IMR-90 (cell line): ENCODE measurements around the gene SLC4A9. TPM values are rescaled to one million over a fixed set of nuclear protein-coding genes. Genes with fewer than 3 reads are reported as not detected.

ENCODE experiments used
- ATAC-seq: fragments of 200-7000 bp; cut with Tn5 transposase; 2 replicates; pipeline ENCODE4 v1.9.1; 2020; ENCODE audit warnings: low read depth, mild to moderate bottlenecking, moderate library complexity
- BruUV-seq: library from RNA; stranded (reverse); fragments of 400-500 nt; replicated peaks from 2 replicates; lab custom pipeline; 2021; lab: Mats Ljungman, UMichigan
- CTCF ChIA-PET: fragments of 300-600 bp; formaldehyde crosslinking; extraction: SDS; loops from one replicate; lab custom pipeline; 2021; ENCODE audit warnings: antibody characterized with exemption; lab: Yijun Ruan, JAX
- POLR2A ChIA-PET: fragments of 300-600 bp; sonication (Branson Sonifier 250); formaldehyde crosslinking; loops from one replicate; lab custom pipeline; 2022; ENCODE audit warnings: antibody characterized with exemption; ENCODE audit not compliant: unreplicated experiment; lab: Charles Lee
- DNase-seq: peaks from one replicate; pipeline ENCODE4 v3.0.0; 2013
- H2AFZ ChIP-seq: replicated peaks from 2 replicates; pipeline ENCODE3; 2013; ENCODE audit warnings: low read length, mild to moderate bottlenecking; ENCODE audit not compliant: poor library complexity
- H2AK5ac ChIP-seq: 2 replicates; pipeline ENCODE4 v1.6.1; 2013; ENCODE audit warnings: low read depth, low read length, inconsistent platforms
- H2AK9ac ChIP-seq: replicated peaks from 2 replicates; pipeline ENCODE3; 2013; ENCODE audit warnings: mild to moderate bottlenecking, low read depth, low read length, moderate library complexity; ENCODE audit not compliant: poor library complexity
- H2BK120ac ChIP-seq: 2 replicates; pipeline ENCODE4 v1.6.1; 2013; ENCODE audit warnings: low read depth, low read length, inconsistent platforms
- H2BK15ac ChIP-seq: 3 replicates; pipeline ENCODE4 v1.6.1; 2013; ENCODE audit warnings: low read depth, low read length, inconsistent platforms
- H2BK20ac ChIP-seq: 2 replicates; pipeline ENCODE4 v1.6.1; 2013; ENCODE audit warnings: low read depth, mild to moderate bottlenecking, inconsistent platforms, low read length, moderate library complexity
- H2BK5ac ChIP-seq: 2 replicates; pipeline ENCODE4 v1.6.1; 2013; ENCODE audit warnings: mild to moderate bottlenecking, low read depth, low read length, inconsistent platforms; ENCODE audit not compliant: poor library complexity, severe bottlenecking
- H3K14ac ChIP-seq: replicated peaks from 2 replicates; pipeline ENCODE4 v1.6.1; 2013; ENCODE audit warnings: low read depth, low read length, inconsistent platforms
- H3K18ac ChIP-seq: 2 replicates; pipeline ENCODE4 v1.6.1; 2013; ENCODE audit warnings: low read depth, low read length, control low read depth
- H3K23ac ChIP-seq: 2 replicates; pipeline ENCODE4 v1.6.1; 2013; ENCODE audit warnings: low read depth, low read length, inconsistent platforms
- H3K27ac ChIP-seq: 2 replicates; pipeline ENCODE4 v1.5.1; 2013; ENCODE audit warnings: mild to moderate bottlenecking, control low read depth, low read length; ENCODE audit not compliant: insufficient read depth
- H3K27me3 ChIP-seq: 2 replicates; pipeline ENCODE4 v1.6.1; 2013; ENCODE audit warnings: low read length; ENCODE audit not compliant: control insufficient read depth, insufficient read depth
- H3K36me3 ChIP-seq: 2 replicates; pipeline ENCODE4 v1.6.1; 2013; ENCODE audit warnings: low read length, mixed read lengths; ENCODE audit not compliant: control insufficient read depth, insufficient read depth
- H3K4ac ChIP-seq: 2 replicates; pipeline ENCODE4 v1.6.1; 2013; ENCODE audit warnings: low read depth, low read length, inconsistent platforms
- H3K4me1 ChIP-seq: 2 replicates; pipeline ENCODE4 v1.6.1; 2013; ENCODE audit warnings: low read length, mixed read lengths; ENCODE audit not compliant: control insufficient read depth, insufficient read depth
- H3K4me2 ChIP-seq: 2 replicates; pipeline ENCODE4 v1.6.1; 2013; ENCODE audit warnings: low read depth, mild to moderate bottlenecking, control low read depth, low read length, moderate library complexity
- H3K4me3 ChIP-seq: 2 replicates; pipeline ENCODE4 v1.5.1; 2013; ENCODE audit warnings: low read depth, mild to moderate bottlenecking, control low read depth, low read length, moderate library complexity; ENCODE audit not compliant: insufficient read depth
- H3K56ac ChIP-seq: 2 replicates; pipeline ENCODE4 v1.6.1; 2013; ENCODE audit warnings: low read length, inconsistent platforms; ENCODE audit not compliant: insufficient read depth; ENCODE audit errors: extremely low read depth
- H3K79me1 ChIP-seq, 2 experiments: 2 replicates each; pipeline ENCODE4 v1.6.1; 2013; ENCODE audit warnings: low read length in 2 of 2, inconsistent platforms in 1 of 2, low read depth in 1 of 2
- H3K9ac ChIP-seq: 2 replicates; pipeline ENCODE4 v1.6.1; 2013; ENCODE audit warnings: low read depth, low read length, control low read depth
- H3K9me1 ChIP-seq: 2 replicates; pipeline ENCODE4 v1.6.1; 2013; ENCODE audit warnings: low read length, inconsistent platforms; ENCODE audit not compliant: insufficient read depth
- H3K9me3 ChIP-seq: 2 replicates; pipeline ENCODE4 v1.6.1; 2013; ENCODE audit warnings: low read length; ENCODE audit not compliant: control insufficient read depth, insufficient read depth
- H4K20me1 ChIP-seq: 2 replicates; pipeline ENCODE4 v1.6.1; 2013; ENCODE audit warnings: low read length, inconsistent platforms; ENCODE audit not compliant: insufficient read depth
- H4K5ac ChIP-seq: 2 replicates; pipeline ENCODE4 v1.6.1; 2013; ENCODE audit warnings: mild to moderate bottlenecking, low read depth, low read length, control low read depth
- H4K8ac ChIP-seq, 2 experiments: 2 replicates each; pipeline ENCODE4 v1.6.1; 2013; ENCODE audit warnings: low read depth in 2 of 2, low read length in 2 of 2, control low read depth in 1 of 2, inconsistent platforms in 1 of 2
- H4K91ac ChIP-seq: 2 replicates; pipeline ENCODE4 v1.6.1; 2013; ENCODE audit warnings: low read depth, low read length, inconsistent platforms; ENCODE audit not compliant: insufficient read depth
- CEBPB ChIP-seq: IDR thresholded peaks from 2 replicates; pipeline ENCODE4 v1.6.1; 2012; ENCODE audit warnings: low read depth, low read length, improper control_type of control experiment
- CHD1 ChIP-seq: IDR thresholded peaks from 2 replicates; pipeline ENCODE4 v1.6.1; 2012; ENCODE audit warnings: low read depth, low read length, improper control_type of control experiment
- CTCF ChIP-seq: conservative IDR thresholded peaks from 2 replicates; pipeline ENCODE4 v1.5.1; 2012; ENCODE audit warnings: mild to moderate bottlenecking, low read depth, low read length, improper control_type of control experiment
- ELK1 ChIP-seq: fragments of 150-350 bp; IDR thresholded peaks from 2 replicates; pipeline ENCODE4 v1.6.1; 2016; ENCODE audit warnings: low read depth, mild to moderate bottlenecking, low read length, moderate library complexity, borderline replicate concordance
- FOS ChIP-seq: fragments of 150-350 bp; IDR thresholded peaks from 2 replicates; pipeline ENCODE4 v1.6.1; 2016; ENCODE audit warnings: low read depth, low read length
- MAZ ChIP-seq: IDR thresholded peaks from 2 replicates; pipeline ENCODE4 v1.6.1; 2012; ENCODE audit warnings: low read depth, mild to moderate bottlenecking, low read length, improper control_type of control experiment, moderate library complexity, borderline replicate concordance
- MXI1 ChIP-seq: IDR thresholded peaks from 2 replicates; pipeline ENCODE4 v1.6.1; 2012; ENCODE audit warnings: low read depth, mild to moderate bottlenecking, low read length, moderate library complexity, borderline replicate concordance
- NFE2L2 ChIP-seq: fragments of 150-350 bp; IDR thresholded peaks from 2 replicates; pipeline ENCODE4 v1.6.1; 2016; ENCODE audit warnings: low read depth, mild to moderate bottlenecking, low read length
- RCOR1 ChIP-seq: IDR thresholded peaks from 2 replicates; pipeline ENCODE4 v1.6.1; 2012; ENCODE audit warnings: mild to moderate bottlenecking, low read length, improper control_type of control experiment; ENCODE audit not compliant: insufficient replicate concordance
- RFX5 ChIP-seq: IDR thresholded peaks from 2 replicates; pipeline ENCODE4 v1.8.0; 2012; ENCODE audit warnings: low read depth, mild to moderate bottlenecking, low read length, moderate library complexity
- USF2 ChIP-seq: fragments of 150-350 bp; IDR thresholded peaks from 2 replicates; pipeline ENCODE4 v1.6.1; 2017; ENCODE audit warnings: mild to moderate bottlenecking, antibody characterized with exemption, low read length, low read depth
- WGBS, 2 experiments: methylation state at CpG; one replicate each; pipeline versions ENCODE4 v1.1.5 to v1.1.7; 2013; ENCODE audit warnings: missing lambda C conversion rate in 2 of 2; ENCODE audit not compliant: insufficient read length in 1 of 2; ENCODE audit errors: extremely low coverage in 2 of 2; 5-methylcytosine and 5-hydroxymethylcytosine counted together
- dilution Hi-C: fragments of 300-500 bp; cut with HindIII; formaldehyde crosslinking; loops from one replicate; pipeline ENCODE4 v1.14.3; 2018; ENCODE audit warnings: low sequenced_read_pairs; ENCODE audit not compliant: unreplicated experiment
- in situ Hi-C: fragments of 300-500 bp; cut with MboI; formaldehyde crosslinking; loops from 3 replicates; pipeline ENCODE4 v1.14.3; 2019; ENCODE audit warnings: low sequenced_read_pairs, inconsistent platforms, mixed read lengths
- intact Hi-C: fragments of 100-400 bp; cut with micrococcal nuclease; formaldehyde crosslinking; loops from 2 replicates; pipeline ENCODE4 v1.10.0; 2022
- polyA plus RNA-seq, 3 experiments: library from polyadenylated mRNA; depleted of rRNA; stranded (reverse); fragments of >200 nt; gene quantifications; 2 replicates each; pipeline ENCODE4 v1.2.3, GENCODE V29; 2012; ENCODE audit warnings: low replicate concordance in 1 of 3
- total RNA-seq: library from RNA; depleted of rRNA; stranded (reverse); fragments of >200 nt; gene quantifications from 2 replicates; pipeline ENCODE4 v1.2.3, GENCODE V29; 2012

The SLC4A9 gene
- total and polyA plus RNA-seq, 2 of the 4 experiments (the other 2 are of a cell fraction) = not detected

- no peak for DNase-seq
- H2AK9ac ChIP-seq = no peak overlapping the region
- H3K9me1 ChIP-seq = 0 out of 2 replicates have a peak, but pooled peaks cover 3% of the 10 kb centered on the region
- no peaks in the 10 kb centered on the region for H3K36me3 ChIP-seq
- peaks cover 18 to 48% of the 10 kb centered on the region in 2 experiments for H3K79me1 ChIP-seq
- H3K56ac ChIP-seq = no peak overlapping the region
- H2AFZ ChIP-seq = no peak overlapping the region
- H2BK20ac ChIP-seq = no peak overlapping the region
- H4K20me1 ChIP-seq = peaks cover 21% of the 10 kb centered on the region
- ChIA-PET CTCF (no interaction called here), POLR2A (no interaction called here)
- H3K27me3 ChIP-seq = no peaks in the 10 kb centered on the region
- H2BK5ac ChIP-seq = no peak overlapping the region
- H3K4me1 ChIP-seq = no peaks in the 10 kb centered on the region
- H3K9ac ChIP-seq = no peak overlapping the region
- no peak overlapping the region for H4K8ac ChIP-seq
- no peaks in the 10 kb centered on the region for H3K9me3 ChIP-seq
- TF ChIP-seq CEBPB = no peak
- TF ChIP-seq FOS = no peak
- no peak for TF ChIP-seq RCOR1
- no peak for TF ChIP-seq MAZ
- TF ChIP-seq NFE2L2 = no peak
- no peak for TF ChIP-seq RFX5
- TF ChIP-seq ELK1 = no peak
- TF ChIP-seq CHD1 = no peak
- no peak for TF ChIP-seq CTCF
- TF ChIP-seq MXI1 = no peak
- TF ChIP-seq USF2 = no peak
- no peak overlapping the region for H2BK15ac ChIP-seq
- no TSS peak for BruUV-seq
- H2BK120ac ChIP-seq = no peak overlapping the region
- no peak for ATAC-seq
- no peak overlapping the region for H4K5ac ChIP-seq
- H3K4me3 ChIP-seq = no peak overlapping the region
- H4K91ac ChIP-seq = no peak overlapping the region
- H3K18ac ChIP-seq = no peak overlapping the region
- no peak overlapping the region for H3K14ac ChIP-seq
- dilution Hi-C loops = no loop called here
- no peak overlapping the region for H3K27ac ChIP-seq
- in situ Hi-C loops = no loop called here
- no peak overlapping the region for H3K4ac ChIP-seq
- no peak overlapping the region for H2AK5ac ChIP-seq
- intact Hi-C loops = no loop called here
- no CpG with 5 or more reads among the region's 2 CpGs for WGBS, 2 experiments
- no peak overlapping the region for H3K4me2 ChIP-seq
- no peak overlapping the region for H3K23ac ChIP-seq
Measured at GRCh38 chr5:140417235-140417634, 57.2 kb downstream of the SLC4A9 start.
